ENCODE data around the gene ZAR1.
"Not testable (repeated sequence)": the region's sequence is repeated elsewhere in the genome, so short reads cannot be mapped to it uniquely, and the experiment has no call there.

The ZAR1 gene

GRCh38 chr4:48490012-48490679 is at the start of gene ZAR1:
TSS of gene ZAR1 (plus strand) at chr4:48490252. CDS start at chr4:48490292, 40 bp downstream.
- no peak within 1 kb of the TSS for H3K27ac ChIP-seq (ENCODE audit: low read length)
- H3K9ac ChIP-seq (ENCODE audit: low read length): no peak within 1 kb of the TSS
- H3F3A ChIP-seq (ENCODE audit: insufficient read depth, low read length): no peaks in the 10 kb centered on the region
- no peaks in the 10 kb centered on the region for H3K27me3 ChIP-seq (replicated peaks; ENCODE audit: insufficient read depth, low read length)
- no peak within 1 kb of the TSS for H3K4me2 ChIP-seq (ENCODE audit: low read depth, low read length)
- TF ChIP-seq EZH2phosphoT487 (IDR thresholded peaks at IDR 0.05; ENCODE audit: low read length) (no peak), CTCF (IDR thresholded peaks at IDR 0.05; ENCODE audit: low read length) (no peak), EZH2 (optimal IDR thresholded peaks at IDR 0.05; ENCODE audit: low read depth, low read length) (no peak)
- H3K4me3 ChIP-seq (ENCODE audit: low read length): no peak within 1 kb of the TSS
- no peaks in the 10 kb centered on the region for H3K9me3 ChIP-seq (replicated peaks; ENCODE audit: insufficient read depth, low read length)
- H3K79me2 ChIP-seq (ENCODE audit: low read length): no peaks in the 10 kb centered on the region
- no peaks in the 10 kb centered on the region for H3K36me3 ChIP-seq (replicated peaks; ENCODE audit: insufficient read depth, low read length)
- DNase-seq: no peak
- H3K9me2 ChIP-seq (replicated peaks; ENCODE audit: insufficient read depth, low read length): no peaks in the 10 kb centered on the region
- H3K4me1 ChIP-seq (ENCODE audit: low read length): no peaks in the 10 kb centered on the region
- no peak within 1 kb of the TSS for H2AFZ ChIP-seq (ENCODE audit: low read length)
- no peaks in the 10 kb centered on the region for H4K20me1 ChIP-seq (ENCODE audit: insufficient read depth, low read length)

- not testable (repeated sequence) for H3K9me3 ChIP-seq (replicated peaks; ENCODE audit: insufficient read depth, low read length); H2AFZ ChIP-seq (ENCODE audit: low read length); H4K20me1 ChIP-seq (ENCODE audit: insufficient read depth, low read length); H3K4me2 ChIP-seq (ENCODE audit: low read depth, low read length); H3K9ac ChIP-seq (ENCODE audit: low read length); DNase-seq; H3K9me2 ChIP-seq (replicated peaks; ENCODE audit: insufficient read depth, low read length); H3K27ac ChIP-seq (ENCODE audit: low read length); H3K79me2 ChIP-seq (ENCODE audit: low read length); H3F3A ChIP-seq (ENCODE audit: insufficient read depth, low read length); H3K4me3 ChIP-seq (ENCODE audit: low read length); H3K4me1 ChIP-seq (ENCODE audit: low read length); H3K27me3 ChIP-seq (replicated peaks; ENCODE audit: insufficient read depth, low read length); H3K36me3 ChIP-seq (replicated peaks; ENCODE audit: insufficient read depth, low read length)
Observed at GRCh38 chr4:48440914-48441313, 49.1 kb upstream of the ZAR1 start.

GRCh38 chr4:48445704-48446103 is 44.3 kb upstream of the ZAR1 start:
- Histone ChIP-seq H3K4me2 (ENCODE audit: low read depth, low read length) (no peak overlapping the region), H3K27me3 (replicated peaks; ENCODE audit: insufficient read depth, low read length) (no peaks in the 10 kb centered on the region), H3K27ac (ENCODE audit: low read length) (no peak overlapping the region), H4K20me1 (ENCODE audit: insufficient read depth, low read length) (no peaks in the 10 kb centered on the region), H3F3A (ENCODE audit: insufficient read depth, low read length) (no peaks in the 10 kb centered on the region), H2AFZ (ENCODE audit: low read length) (no peak overlapping the region), H3K4me1 (ENCODE audit: low read length) (no peaks in the 10 kb centered on the region), H3K36me3 (replicated peaks; ENCODE audit: insufficient read depth, low read length) (no peaks in the 10 kb centered on the region), H3K9me2 (replicated peaks; ENCODE audit: insufficient read depth, low read length) (no peaks in the 10 kb centered on the region), H3K9ac (ENCODE audit: low read length) (no peak overlapping the region), H3K4me3 (ENCODE audit: low read length) (no peak overlapping the region), H3K9me3 (replicated peaks; ENCODE audit: insufficient read depth, low read length) (no peaks in the 10 kb centered on the region), H3K79me2 (ENCODE audit: low read length) (no peaks in the 10 kb centered on the region)
- no peak for TF ChIP-seq EZH2phosphoT487 (IDR thresholded peaks at IDR 0.05; ENCODE audit: low read length)
- no peak for TF ChIP-seq CTCF (IDR thresholded peaks at IDR 0.05; ENCODE audit: low read length)
- TF ChIP-seq EZH2 (optimal IDR thresholded peaks at IDR 0.05; ENCODE audit: low read depth, low read length): no peak
- peak; percentile 18 for DNase-seq

DNA sequence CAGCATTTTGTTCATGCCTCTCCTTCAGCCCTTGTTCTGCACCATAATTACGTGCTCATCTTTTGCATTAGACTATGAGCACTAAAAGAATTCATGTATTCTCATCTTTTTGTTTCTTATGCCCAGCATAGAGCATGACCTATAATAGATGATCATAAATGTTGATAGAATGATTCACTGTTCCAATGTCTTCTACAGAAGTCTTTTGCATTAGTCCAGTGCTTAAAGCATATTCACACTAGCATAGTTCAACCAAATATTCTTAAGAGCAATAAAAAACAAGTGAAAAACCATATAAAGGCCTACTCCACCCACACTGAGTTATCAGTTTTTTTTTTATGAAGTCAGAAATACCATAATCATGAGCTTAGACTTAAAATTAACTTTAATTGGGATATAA is 43.4 kb upstream of the ZAR1 start:
- no peaks in the 10 kb centered on the region for H3K9me2 ChIP-seq (replicated peaks; ENCODE audit: insufficient read depth, low read length)
- no peak for TF ChIP-seq EZH2phosphoT487 (IDR thresholded peaks at IDR 0.05; ENCODE audit: low read length)
- TF ChIP-seq CTCF (IDR thresholded peaks at IDR 0.05; ENCODE audit: low read length): no peak
- TF ChIP-seq EZH2 (optimal IDR thresholded peaks at IDR 0.05; ENCODE audit: low read depth, low read length): no peak
- H4K20me1 ChIP-seq (ENCODE audit: insufficient read depth, low read length): no peaks in the 10 kb centered on the region
- H3K4me2 ChIP-seq (ENCODE audit: low read depth, low read length): no peak overlapping the region
- no peak overlapping the region for H3K9ac ChIP-seq (ENCODE audit: low read length)
- H2AFZ ChIP-seq (ENCODE audit: low read length): no peak overlapping the region
- H3F3A ChIP-seq (ENCODE audit: insufficient read depth, low read length): no peaks in the 10 kb centered on the region
- no peak overlapping the region for H3K4me3 ChIP-seq (ENCODE audit: low read length)
- H3K36me3 ChIP-seq (replicated peaks; ENCODE audit: insufficient read depth, low read length): no peaks in the 10 kb centered on the region
- H3K27me3 ChIP-seq (replicated peaks; ENCODE audit: insufficient read depth, low read length): no peaks in the 10 kb centered on the region
- no peaks in the 10 kb centered on the region for H3K4me1 ChIP-seq (ENCODE audit: low read length)
- no peaks in the 10 kb centered on the region for H3K79me2 ChIP-seq (ENCODE audit: low read length)
- DNase-seq: no peak
- no peak overlapping the region for H3K27ac ChIP-seq (ENCODE audit: low read length)
- no peaks in the 10 kb centered on the region for H3K9me3 ChIP-seq (replicated peaks; ENCODE audit: insufficient read depth, low read length)

Data from MM.1S (cell line).